Suprapubic skin (tissue), 4 donors: ENCODE measurements around the gene ITGA1. TPM values are rescaled to one million over a fixed set of nuclear protein-coding genes. Genes with fewer than 3 reads are reported as not detected.

Source experiments
- DNase-seq, 2 donors: peaks; one replicate each; pipeline ENCODE4 v3.0.0-alpha.2; 2019; ENCODE audit warnings: low spot score in 2 of 2
- H3K27ac ChIP-seq: fragments of 200-600 bp; sonication (generic); one replicate; pipeline ENCODE4 v1.5.1; 2019
- H3K27me3 ChIP-seq: fragments of 200-600 bp; sonication (generic); one replicate; pipeline ENCODE4 v1.5.1; 2019
- H3K36me3 ChIP-seq: fragments of 200-600 bp; sonication (generic); one replicate; pipeline ENCODE4 v1.5.1; 2019
- H3K4me1 ChIP-seq: fragments of 200-600 bp; sonication (generic); one replicate; pipeline ENCODE4 v1.5.1; 2019
- H3K4me3 ChIP-seq: fragments of 200-600 bp; sonication (generic); one replicate; pipeline ENCODE4 v1.5.1; 2019; ENCODE audit warnings: mild to moderate bottlenecking
- H3K9me3 ChIP-seq: fragments of 200-600 bp; sonication (generic); one replicate; pipeline ENCODE4 v1.5.1; 2019
- CTCF ChIP-seq, 2 donors: fragments of 200-600 bp in 1 of 2; fragments of 450-650 bp in 1 of 2; sonication (generic) in 1 of 2; IDR thresholded peaks; one replicate each; pipeline ENCODE4 v1.5.1; 2016 to 2019; ENCODE audit warnings: antibody characterized with exemption in 2 of 2, mild to moderate bottlenecking in 1 of 2, moderate library complexity in 1 of 2
- EP300 ChIP-seq: sonication (generic); formaldehyde crosslinking; IDR thresholded peaks from one replicate; pipeline ENCODE4 v1.6.1; 2017; ENCODE audit warnings: antibody characterized with exemption
- POLR2A ChIP-seq, 2 donors: fragments of 450-650 bp; IDR thresholded peaks; one replicate each; pipeline ENCODE4 v1.6.1; 2017; ENCODE audit warnings: antibody characterized with exemption in 2 of 2, mild to moderate bottlenecking in 2 of 2, moderate library complexity in 2 of 2
- POLR2AphosphoS5 ChIP-seq, 3 donors: sonication (generic); formaldehyde crosslinking; IDR thresholded peaks; one replicate each; pipeline ENCODE4 v1.6.1; 2017; ENCODE audit warnings: antibody characterized with exemption in 3 of 3
- WGBS: methylation state at CpG from one replicate; pipeline ENCODE4 v1.1.5; 2018; 5-methylcytosine and 5-hydroxymethylcytosine counted together
- total RNA-seq, 4 donors: library from RNA; depleted of rRNA; stranded (reverse); fragments of >200 nt; gene quantifications; one replicate each; pipeline ENCODE4 v1.1.0, GENCODE V29; 2016

ITGA1 gene
- total RNA-seq, 4 donors from 2014 or later = 2.4 to 9.8 (median 5.9) TPM

- no peaks in the 10 kb centered on the region for H3K36me3 ChIP-seq
- H3K4me1 ChIP-seq = peaks cover 17% of the 10 kb centered on the region
- WGBS = 100% methylated on average over 1 of the region's 1 CpG
- no peaks in the 10 kb centered on the region for H3K27me3 ChIP-seq
- no peaks in the 10 kb centered on the region for H3K9me3 ChIP-seq
- no peak for DNase-seq
- H3K27ac ChIP-seq = no peak overlapping the region
- no peak for TF ChIP-seq CTCF (IDR thresholded peaks at IDR 0.05)
- TF ChIP-seq EP300 = no peak
- TF ChIP-seq POLR2AphosphoS5 (IDR thresholded peaks at IDR 0.05) = no peak
- TF ChIP-seq POLR2A (IDR thresholded peaks at IDR 0.05) = no peak
- H3K4me3 ChIP-seq = no peak overlapping the region
Observed at GRCh38 chr5:53003144-53003543, 215.4 kb downstream of the ITGA1 start.

- Histone ChIP-seq H3K4me3 (no peak overlapping the region), H3K27ac (no peak overlapping the region), H3K36me3 (no peaks in the 10 kb centered on the region), H3K4me1 (peaks cover 17% of the 10 kb centered on the region), H3K27me3 (no peaks in the 10 kb centered on the region), H3K9me3 (no peaks in the 10 kb centered on the region)
- TF ChIP-seq POLR2AphosphoS5 (IDR thresholded peaks at IDR 0.05) (no peak), EP300 (no peak), CTCF (IDR thresholded peaks at IDR 0.05) (no peak), POLR2A (IDR thresholded peaks at IDR 0.05) (no peak)
- DNase-seq = no peak
- WGBS = 31% methylated on average over 4 of the region's 4 CpGs
Observed at GRCh38 chr5:53006911-53007890, 219.5 kb downstream of the ITGA1 start.

GRCh38 chr5:53008751-53009150 is 221.0 kb downstream of the ITGA1 start:
- TF ChIP-seq POLR2A (IDR thresholded peaks at IDR 0.05) = no peak
- no peak for TF ChIP-seq EP300
- TF ChIP-seq CTCF (IDR thresholded peaks at IDR 0.05) = no peak
- no peak for TF ChIP-seq POLR2AphosphoS5 (IDR thresholded peaks at IDR 0.05)
- WGBS = 31% methylated on average over 1 of the region's 1 CpG
- no peak for DNase-seq
- H3K27ac ChIP-seq = no peak overlapping the region
- H3K4me3 ChIP-seq = no peak overlapping the region
- no peaks in the 10 kb centered on the region for H3K9me3 ChIP-seq
- H3K4me1 ChIP-seq = peaks cover 17% of the 10 kb centered on the region
- H3K36me3 ChIP-seq = no peaks in the 10 kb centered on the region
- H3K27me3 ChIP-seq = no peaks in the 10 kb centered on the region

Other genes with a start within 250 kb of the ITGA1 start
- gene PELO, start within 50 bp of the ITGA1 start, total RNA-seq = 10 to 100 TPM in 3 of 4 donors, 1 to 10 TPM in 1; 9.8 to 17.5 (median 11.2) TPM
- gene ITGA2, start 201.4 kb downstream of the ITGA1 start, total RNA-seq = 10 to 100 TPM; 29.3 to 54.5 (median 34.3) TPM